Ishikawa (cell line): ENCODE measurements around the gene FAM120A.

ENCODE experiments used
- CEBPB ChIP-seq: IDR thresholded peaks from 2 replicates; pipeline ENCODE4 v1.6.1; 2012
- CREB1 ChIP-seq: IDR thresholded peaks from 2 replicates; pipeline ENCODE4 v1.6.1; 2012; ENCODE audit warnings: low read depth
- EGR1 ChIP-seq: IDR thresholded peaks from 2 replicates; pipeline ENCODE4 v1.6.1; 2012
- EP300 ChIP-seq: IDR thresholded peaks from 2 replicates; pipeline ENCODE4 v1.6.1; 2012; ENCODE audit warnings: borderline replicate concordance
- RAD21 ChIP-seq: IDR thresholded peaks from 2 replicates; pipeline ENCODE4 v1.6.1; 2012; ENCODE audit warnings: low read depth
- TAF1 ChIP-seq: IDR thresholded peaks from 2 replicates; pipeline ENCODE4 v1.6.1; 2012; ENCODE audit warnings: low read depth, mild to moderate bottlenecking
- YY1 ChIP-seq: IDR thresholded peaks from 2 replicates; pipeline ENCODE4 v1.6.1; 2012; ENCODE audit warnings: low read depth
- TF ChIP-seq, protein P1 (sequence below): IDR thresholded peaks from 2 replicates; pipeline ENCODE4 v1.6.1; 2012
- TF ChIP-seq, protein P2 (sequence below): IDR thresholded peaks from 2 replicates; pipeline ENCODE4 v1.6.1; 2012
- TF ChIP-seq, protein P3 (sequence below): IDR thresholded peaks from 2 replicates; pipeline ENCODE4 v1.6.1; 2012; ENCODE audit warnings: low read depth, mild to moderate bottlenecking

DNA sequence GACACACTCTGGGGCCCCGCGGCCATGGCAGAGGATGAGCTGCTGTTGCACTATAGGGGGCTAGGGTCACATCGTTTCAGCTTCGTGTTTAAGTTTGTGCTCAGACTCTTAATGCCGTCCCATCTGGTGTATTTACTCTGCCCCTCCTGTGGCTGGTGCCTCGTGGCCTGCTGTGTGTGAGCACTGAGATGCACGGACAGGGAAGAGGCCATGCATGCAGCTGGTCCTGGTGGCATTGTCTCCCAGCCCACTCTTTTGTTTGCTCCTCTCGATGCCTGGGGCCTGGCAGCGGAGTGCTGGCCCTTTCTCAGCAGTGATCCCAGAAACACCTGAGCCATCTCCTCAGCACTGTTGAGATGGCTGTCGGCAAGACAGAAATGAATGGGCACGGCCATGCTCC is 94.9 kb downstream of the FAM120A start:
- TF ChIP-seq EP300 (no peak), CREB1 (no peak), EGR1 (no peak), YY1 (no peak), CEBPB (no peak), TAF1 (no peak), RAD21 (no peak)
- TF ChIP-seq, protein P1, sequence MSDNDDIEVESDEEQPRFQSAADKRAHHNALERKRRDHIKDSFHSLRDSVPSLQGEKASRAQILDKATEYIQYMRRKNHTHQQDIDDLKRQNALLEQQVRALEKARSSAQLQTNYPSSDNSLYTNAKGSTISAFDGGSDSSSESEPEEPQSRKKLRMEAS = no peak
- TF ChIP-seq, protein P2, sequence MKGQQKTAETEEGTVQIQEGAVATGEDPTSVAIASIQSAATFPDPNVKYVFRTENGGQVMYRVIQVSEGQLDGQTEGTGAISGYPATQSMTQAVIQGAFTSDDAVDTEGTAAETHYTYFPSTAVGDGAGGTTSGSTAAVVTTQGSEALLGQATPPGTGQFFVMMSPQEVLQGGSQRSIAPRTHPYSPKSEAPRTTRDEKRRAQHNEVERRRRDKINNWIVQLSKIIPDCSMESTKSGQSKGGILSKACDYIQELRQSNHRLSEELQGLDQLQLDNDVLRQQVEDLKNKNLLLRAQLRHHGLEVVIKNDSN = no peak
- TF ChIP-seq, protein P3, sequence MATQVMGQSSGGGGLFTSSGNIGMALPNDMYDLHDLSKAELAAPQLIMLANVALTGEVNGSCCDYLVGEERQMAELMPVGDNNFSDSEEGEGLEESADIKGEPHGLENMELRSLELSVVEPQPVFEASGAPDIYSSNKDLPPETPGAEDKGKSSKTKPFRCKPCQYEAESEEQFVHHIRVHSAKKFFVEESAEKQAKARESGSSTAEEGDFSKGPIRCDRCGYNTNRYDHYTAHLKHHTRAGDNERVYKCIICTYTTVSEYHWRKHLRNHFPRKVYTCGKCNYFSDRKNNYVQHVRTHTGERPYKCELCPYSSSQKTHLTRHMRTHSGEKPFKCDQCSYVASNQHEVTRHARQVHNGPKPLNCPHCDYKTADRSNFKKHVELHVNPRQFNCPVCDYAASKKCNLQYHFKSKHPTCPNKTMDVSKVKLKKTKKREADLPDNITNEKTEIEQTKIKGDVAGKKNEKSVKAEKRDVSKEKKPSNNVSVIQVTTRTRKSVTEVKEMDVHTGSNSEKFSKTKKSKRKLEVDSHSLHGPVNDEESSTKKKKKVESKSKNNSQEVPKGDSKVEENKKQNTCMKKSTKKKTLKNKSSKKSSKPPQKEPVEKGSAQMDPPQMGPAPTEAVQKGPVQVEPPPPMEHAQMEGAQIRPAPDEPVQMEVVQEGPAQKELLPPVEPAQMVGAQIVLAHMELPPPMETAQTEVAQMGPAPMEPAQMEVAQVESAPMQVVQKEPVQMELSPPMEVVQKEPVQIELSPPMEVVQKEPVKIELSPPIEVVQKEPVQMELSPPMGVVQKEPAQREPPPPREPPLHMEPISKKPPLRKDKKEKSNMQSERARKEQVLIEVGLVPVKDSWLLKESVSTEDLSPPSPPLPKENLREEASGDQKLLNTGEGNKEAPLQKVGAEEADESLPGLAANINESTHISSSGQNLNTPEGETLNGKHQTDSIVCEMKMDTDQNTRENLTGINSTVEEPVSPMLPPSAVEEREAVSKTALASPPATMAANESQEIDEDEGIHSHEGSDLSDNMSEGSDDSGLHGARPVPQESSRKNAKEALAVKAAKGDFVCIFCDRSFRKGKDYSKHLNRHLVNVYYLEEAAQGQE = no peak
